SIG-M5 treated with dmso at 0.1 percent for 504 hours (cell line): ENCODE measurements around the gene GIPC1.
A peak's percentile ranks its signal among the peaks of the same experiment; 100 is the strongest.

Source experiments
- DNase-seq: peaks from one replicate; lab custom pipeline; 2025; ENCODE audit not compliant: unreplicated experiment; lab: John Stamatoyannopoulos, UW

GIPC1 gene

GRCh38 chr19:14494910-14495671, 836 bp downstream of the GIPC1 start:
- DNase-seq: peak; percentile 10

GRCh38 chr19:14494411-14494810, 1.5 kb downstream of the GIPC1 start:
- no peak for DNase-seq

- no peak for DNase-seq
These were observed 3.1 kb downstream of the GIPC1 start for GRCh38 chr19:14492756-14493337.

GRCh38 chr19:14487370-14488125, 8.4 kb downstream of the GIPC1 start:
- DNase-seq: no peak

DNA sequence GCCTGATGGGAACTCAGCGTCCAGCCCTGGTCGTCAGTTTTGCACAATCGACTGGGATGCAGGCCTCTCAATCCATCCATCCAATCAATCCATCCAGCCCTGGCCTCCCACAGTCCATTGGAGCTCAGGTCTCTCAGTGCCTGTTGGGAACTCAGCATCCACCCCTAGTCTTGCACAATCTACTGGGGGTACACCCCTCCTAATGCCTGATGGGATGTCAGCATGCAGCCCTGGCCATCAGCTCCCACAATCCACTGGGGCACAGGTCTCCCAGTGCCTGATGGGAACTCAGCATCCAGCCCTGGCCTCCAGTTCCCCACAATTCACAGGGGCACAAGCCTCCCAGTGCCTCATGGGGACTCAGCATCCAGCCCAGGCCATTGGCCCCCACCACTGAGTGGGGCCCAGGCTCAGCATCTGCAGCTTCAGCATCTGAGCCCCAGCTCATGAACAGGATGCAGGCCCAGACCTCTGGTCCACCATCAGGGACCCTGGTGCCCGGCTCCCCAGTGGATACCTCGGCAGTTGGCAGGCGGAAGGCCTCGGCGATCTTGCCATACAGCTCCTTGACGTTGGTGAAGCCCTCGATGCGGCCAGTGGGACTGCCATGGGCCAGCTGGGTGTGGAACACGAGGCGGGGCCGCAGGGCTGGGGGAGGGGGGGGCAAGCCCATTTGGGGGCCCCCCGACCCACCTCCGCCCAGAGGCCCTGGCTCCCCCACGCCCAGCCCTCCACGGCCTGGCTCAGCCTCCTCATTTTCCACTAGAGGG, 13.6 kb downstream of the GIPC1 start:
- DNase-seq: no peak

DNA sequence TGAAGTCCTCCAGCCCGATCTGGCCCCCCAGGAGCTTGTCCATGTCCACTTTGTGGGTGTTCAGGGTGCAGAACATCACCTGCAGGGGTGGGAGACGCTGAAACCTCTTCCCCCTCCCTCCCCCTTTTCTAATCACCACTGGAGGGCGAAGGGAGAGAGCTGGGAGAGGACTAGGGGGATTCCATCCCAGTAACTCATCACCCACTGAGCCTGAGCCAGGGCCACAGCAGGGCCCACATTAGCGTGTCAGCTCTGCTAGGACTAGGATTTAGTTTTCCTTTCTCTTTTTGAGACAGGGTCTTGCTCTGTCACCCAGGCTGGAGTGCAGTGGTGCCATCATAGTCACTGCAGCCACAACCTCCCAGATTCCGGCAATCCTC, 15.2 kb downstream of the GIPC1 start:
- no peak for DNase-seq

- peak; percentile 18 for DNase-seq
These were observed 15.8 kb downstream of the GIPC1 start for GRCh38 chr19:14479975-14480699.

DNA sequence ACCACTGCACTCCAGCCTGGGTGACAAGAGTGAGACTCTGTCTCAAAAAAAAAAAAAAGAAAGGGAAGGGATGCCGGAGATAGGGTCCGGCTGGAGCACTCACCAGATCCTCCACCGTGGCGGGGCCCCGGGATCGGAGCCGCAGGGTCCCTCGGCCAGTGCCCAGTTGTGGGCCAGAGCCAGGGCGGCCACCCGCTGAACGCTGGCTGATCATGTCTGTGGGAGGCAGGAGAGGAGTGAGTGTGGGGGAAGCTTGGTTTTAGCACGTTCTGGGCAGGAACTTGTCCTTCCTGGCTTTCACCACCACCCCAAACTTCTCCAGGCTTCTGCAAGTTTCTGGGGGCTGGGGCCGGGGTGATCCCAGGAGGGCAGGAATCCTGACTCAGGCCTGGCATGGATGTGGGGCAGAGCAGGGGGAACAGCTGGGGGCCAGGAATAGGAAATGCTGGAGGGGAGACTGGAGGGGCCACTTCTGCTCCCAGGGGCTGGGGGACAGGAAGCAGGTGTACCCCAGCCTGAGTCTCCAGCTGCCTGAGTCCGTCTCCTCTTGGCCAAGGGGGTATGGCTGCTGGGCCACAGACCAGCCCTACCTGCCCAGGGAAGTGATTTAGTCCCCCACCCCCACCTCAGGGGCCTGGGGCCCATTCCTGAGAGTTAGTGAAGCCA, 16.5 kb downstream of the GIPC1 start:
- DNase-seq: no peak

- no peak for DNase-seq
These were observed 17.8 kb downstream of the GIPC1 start for GRCh38 chr19:14478113-14478545.

- no peak for DNase-seq
These were observed 18.4 kb downstream of the GIPC1 start for GRCh38 chr19:14477418-14478112.

- DNase-seq: peak; percentile 78
These were observed 19.1 kb downstream of the GIPC1 start for GRCh38 chr19:14476673-14477401.

- DNase-seq: no peak
These were observed 19.6 kb downstream of the GIPC1 start for GRCh38 chr19:14476327-14476672.

GRCh38 chr19:14475251-14476073, 20.5 kb downstream of the GIPC1 start, which contains the start of gene PTGER1:
PTGER1 (minus strand) TSS chr19:14475354; CDS start chr19:14474320, 1,034 bp downstream.
- DNase-seq: no peak

GRCh38 chr19:14474827-14475226, 21.1 kb downstream of the GIPC1 start:
- no peak for DNase-seq

GRCh38 chr19:14473978-14474578, 21.8 kb downstream of the GIPC1 start:
- no peak for DNase-seq

DNA sequence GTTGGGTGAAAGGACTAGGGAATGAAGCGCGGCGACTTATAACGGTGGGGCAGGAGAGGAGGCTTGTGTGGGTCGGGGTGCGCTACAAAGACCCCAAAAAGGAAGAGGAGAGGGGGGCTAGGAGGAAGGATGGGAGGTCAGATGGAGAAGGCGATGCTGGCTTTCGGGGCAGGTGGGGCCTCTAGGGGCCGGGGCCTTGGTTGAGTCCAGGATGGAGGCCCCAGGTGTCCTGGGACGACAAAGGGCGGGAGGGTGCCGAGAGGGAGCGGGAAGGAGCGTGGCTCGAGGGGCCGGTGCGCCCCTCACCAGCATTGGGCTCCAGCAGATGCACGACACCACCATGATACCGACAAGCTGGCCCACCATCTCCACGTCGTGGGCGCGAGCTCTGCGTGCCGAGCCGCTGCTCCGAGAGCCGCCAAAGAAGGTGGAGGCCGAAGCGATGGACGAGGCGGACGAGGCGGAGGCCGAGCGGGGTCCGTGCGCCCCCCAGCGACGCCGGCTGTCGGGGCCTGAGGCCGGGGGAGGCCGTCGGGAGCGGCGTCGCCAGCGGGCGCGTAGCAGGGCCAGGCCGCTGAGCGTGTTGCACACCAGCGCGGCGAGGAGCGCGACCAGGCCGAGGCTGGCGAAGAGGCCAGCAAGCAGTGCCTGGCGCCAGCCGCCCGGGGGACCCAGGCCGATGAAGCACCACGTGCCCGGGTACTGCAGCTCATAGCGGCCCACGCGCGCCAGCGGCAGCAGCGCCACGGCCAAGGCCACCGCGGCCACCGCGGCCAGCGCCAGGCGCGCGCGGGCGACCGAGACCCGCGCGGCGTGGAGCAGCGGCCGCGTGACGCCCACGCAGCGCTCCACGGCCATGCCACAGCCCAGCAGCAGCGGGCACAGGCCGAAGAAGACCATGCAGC, 22.6 kb downstream of the GIPC1 start:
- DNase-seq: no peak
